Measurements from ENCODE around the gene PCDH9.
"Not testable (repeated sequence)": the region's sequence is repeated elsewhere in the genome, so short reads cannot be mapped to it uniquely, and the experiment has no call there.

PCDH9 gene

DNA sequence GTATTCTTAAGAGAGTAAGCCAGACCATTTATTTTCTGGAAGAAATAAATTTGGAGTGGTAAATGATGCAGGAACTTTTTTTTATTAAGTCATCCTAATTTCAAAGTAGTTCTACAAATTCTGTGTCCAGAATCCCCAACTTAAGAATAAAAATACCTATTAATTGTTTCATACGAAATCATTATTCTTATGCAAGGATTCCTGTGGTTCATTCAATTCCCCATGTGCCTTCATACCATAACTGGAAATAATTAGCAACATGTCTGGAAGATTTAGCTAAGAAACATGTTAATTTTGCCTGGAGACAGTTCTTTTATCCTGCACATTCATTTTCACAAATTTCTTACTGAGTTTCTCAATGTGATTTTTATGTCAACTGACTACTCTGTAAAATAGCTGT, 408.6 kb downstream of the PCDH9 start:
- no peak for DNase-seq

DNA sequence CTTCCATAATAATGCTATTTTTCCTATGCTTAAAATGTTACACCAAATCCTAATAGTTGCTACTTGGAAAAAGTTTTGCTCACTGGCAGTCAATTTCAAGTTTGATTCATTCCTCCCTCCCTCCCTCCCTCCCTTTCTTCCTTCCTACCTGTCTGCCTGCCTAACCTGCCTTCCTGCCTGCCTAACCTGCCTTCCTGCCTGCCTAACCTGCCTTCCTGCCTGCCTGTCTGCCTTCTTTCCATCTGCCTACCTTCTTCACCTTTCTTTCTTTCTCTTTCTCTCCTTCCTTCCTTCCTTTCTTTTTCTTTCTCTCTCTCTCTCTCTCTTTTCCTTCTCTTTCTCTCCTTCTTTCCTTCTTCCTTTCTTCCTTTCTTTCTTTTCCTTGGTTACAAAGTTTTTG, 418.7 kb downstream of the PCDH9 start:
- no peak for DNase-seq

DNA sequence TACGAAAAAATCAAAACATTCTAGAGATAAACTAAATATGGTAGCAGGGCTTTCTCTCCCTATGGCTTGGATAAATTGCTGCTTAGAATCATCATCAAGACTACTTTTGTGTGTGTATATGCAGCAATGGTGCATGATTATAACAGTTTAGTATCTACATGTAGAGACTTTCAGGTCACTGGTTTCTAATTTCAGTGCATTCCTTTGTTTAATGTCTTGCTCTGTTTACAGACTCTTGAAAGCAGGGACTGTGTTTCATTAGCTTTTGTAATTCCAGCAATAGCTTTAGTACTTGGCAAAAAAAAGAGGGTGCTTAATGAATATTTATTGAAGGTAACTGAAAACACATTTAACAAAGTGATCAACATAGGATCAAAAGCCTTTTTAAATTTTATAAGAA, 420.7 kb downstream of the PCDH9 start:
- DNase-seq: no peak

DNA sequence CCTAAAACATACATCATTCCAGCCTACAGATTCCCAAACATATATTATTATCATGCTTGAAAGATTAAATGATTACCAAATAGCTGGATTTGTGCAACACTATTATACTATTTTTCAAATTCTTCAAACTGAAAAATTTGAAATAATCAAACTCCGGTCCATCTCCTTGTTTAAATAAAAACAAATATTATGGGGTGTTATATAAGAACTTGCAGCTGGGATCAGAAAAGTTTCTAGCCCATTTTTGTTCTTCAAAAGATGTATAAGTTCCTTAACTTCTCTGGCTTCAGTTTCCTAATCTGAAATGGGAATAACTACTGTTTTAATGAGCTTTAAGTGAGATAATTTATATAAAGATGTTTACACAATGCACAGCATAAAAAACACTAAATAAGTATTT, 422.9 kb downstream of the PCDH9 start:
- no peak for DNase-seq

DNA sequence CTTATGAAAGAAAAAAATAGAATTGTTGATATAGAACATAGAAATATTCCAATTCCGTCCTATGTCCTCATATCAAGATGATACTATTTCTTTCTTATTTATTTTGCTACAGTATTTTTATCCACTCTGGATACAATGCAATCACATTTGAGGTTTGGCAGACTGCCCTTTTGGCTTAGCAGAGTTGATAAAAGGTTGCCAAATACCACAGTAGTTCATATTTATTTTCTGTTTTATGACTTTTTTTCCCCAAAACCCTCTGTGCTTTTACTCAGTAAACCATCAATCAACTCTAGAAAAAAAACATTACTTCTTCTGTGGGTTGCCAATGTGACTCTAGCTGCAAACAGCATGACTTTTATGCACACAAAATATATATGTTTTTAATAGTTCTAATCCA, 424.5 kb downstream of the PCDH9 start:
- peak; percentile 30 for DNase-seq

GRCh38 chr13:66803808-66804456, 426.2 kb downstream of the PCDH9 start:
- DNase-seq: peak; percentile 36

DNA sequence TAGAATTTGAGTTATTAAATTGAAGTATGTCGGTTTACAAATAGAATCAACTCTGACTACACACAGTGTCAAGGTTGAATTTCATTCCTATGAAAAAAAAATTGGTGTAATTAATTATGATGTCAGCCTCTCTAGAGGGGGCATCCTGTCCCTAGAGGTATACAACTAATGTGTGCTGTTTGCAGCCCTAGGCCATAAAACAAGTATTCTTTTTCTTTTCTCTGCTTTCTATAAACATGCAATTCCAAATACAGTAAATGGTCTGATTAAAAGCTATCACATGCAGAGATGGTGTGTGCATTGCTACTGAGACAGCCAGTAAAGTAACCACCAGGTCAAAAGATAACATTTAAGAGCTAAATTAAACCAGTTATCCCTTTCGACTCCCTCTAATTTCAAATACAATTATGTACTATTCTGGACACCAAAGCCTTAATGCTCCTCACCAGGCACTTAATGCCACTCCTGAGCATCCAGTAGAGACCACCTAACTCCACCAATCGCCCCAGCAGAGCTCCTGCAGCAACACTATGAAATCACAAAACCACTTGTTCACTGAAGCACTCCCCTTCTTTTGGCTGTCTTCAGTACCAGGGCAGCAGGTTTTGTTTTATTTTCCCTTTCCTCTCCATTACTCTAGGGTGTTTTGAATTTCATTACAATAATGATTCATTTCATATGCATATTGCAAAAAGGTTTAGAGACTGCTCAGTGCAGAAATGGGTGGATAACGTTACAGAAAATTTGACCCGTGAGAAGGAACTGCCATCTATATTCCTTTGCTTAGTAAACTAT, 426.9 kb downstream of the PCDH9 start:
- DNase-seq: no peak

GRCh38 chr13:66795636-66796035, 434.5 kb downstream of the PCDH9 start:
- DNase-seq: no peak

DNA sequence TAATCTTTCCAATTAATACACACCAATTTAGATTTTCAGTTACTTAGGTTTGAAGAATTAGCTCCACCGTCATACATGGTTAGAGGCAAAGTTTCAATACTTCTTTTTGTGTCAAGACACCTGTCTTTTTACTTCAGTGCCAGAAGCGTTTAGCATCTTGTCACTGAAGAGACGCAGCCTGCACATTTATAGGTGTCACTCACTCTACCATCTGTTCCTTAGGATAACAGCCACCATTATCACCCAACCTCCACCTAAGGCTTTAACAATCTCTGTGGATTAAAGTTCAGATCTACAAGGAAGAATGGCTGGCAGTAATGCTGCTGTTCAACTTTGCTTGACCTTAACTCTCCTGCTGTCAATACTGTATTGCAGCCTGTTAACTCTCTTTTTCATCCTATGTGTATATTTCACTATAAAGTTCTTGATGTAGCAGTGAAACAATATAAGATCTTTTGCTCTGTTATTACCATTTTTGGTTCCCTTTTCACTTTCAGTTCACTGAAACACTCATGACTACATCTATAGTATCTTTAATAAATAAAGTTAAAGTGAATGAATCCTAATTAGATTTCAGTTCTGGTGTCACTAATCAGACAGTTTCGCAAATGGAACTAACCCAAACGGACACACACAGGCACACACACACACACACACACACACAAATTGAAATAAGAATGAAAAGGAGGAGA, 435.6 kb downstream of the PCDH9 start:
- peak; percentile 25 for DNase-seq

DNA sequence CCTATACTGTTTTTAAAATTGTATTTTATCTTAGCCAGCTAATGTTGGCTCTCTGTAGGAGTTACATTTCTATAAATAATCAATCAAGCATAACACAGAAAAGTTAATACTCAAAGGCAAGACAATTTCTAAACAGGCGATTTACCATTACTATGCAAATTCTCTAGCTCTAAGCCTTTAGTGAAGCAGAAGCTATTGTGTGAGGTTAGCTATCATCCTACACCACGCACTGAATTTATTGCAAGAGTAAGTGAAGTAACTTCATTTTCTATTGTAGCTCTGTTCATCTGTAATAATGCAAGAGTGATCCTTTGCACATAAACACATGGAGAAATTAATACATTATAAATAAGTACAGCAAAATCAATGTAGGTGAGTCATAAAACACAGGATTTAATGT, 439.3 kb downstream of the PCDH9 start:
- DNase-seq: no peak

DNA sequence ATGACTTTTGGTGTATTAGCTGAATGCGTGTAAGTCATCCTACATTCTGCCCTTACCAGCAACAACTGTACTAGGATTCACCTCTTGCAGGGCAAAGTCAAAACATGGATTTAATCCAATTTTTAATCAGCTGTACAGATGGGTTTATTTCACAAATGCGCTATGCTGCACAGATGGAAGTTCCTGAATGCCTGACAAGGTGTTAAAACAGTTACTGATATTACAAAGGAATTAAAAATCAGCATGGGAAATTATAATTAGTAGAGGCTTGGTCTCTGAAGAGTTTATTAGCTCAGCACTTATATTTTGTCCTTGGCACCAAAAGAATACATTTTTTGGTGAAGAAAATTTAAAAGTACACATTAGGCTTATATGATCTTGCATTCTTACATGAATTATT, 448.9 kb downstream of the PCDH9 start:
- DNase-seq: peak; percentile 87

DNA sequence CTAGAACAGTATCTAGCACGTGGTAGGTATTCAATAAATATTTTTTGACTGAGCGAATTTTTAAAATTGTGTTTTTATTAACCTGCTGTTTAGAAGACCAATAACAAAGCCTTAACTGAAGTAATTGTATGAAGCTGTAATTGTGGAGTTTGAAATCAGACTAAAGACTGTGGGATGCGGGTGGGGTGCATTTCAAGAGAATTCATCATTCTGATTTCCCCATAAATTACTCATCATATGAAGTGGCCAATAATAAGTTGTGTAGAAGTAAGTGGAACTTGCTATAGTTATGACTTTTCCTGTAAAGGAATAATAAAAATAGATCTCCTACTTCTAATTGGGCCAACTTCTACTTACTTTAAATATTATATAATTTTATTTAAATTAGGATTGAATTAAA, 449.3 kb downstream of the PCDH9 start:
- no peak for DNase-seq

- DNase-seq: no peak
These were observed 451.7 kb downstream of the PCDH9 start for GRCh38 chr13:66778461-66778860.

GRCh38 chr13:66775196-66775595, 454.9 kb downstream of the PCDH9 start:
- DNase-seq: no peak

GRCh38 chr13:66774046-66774445, 456.1 kb downstream of the PCDH9 start:
- DNase-seq: no peak

GRCh38 chr13:66765559-66765958, 464.6 kb downstream of the PCDH9 start:
- DNase-seq: no peak

- DNase-seq: not testable (repeated sequence)
These were observed 469.5 kb downstream of the PCDH9 start for GRCh38 chr13:66760678-66761077.

GRCh38 chr13:66759919-66760318, 470.2 kb downstream of the PCDH9 start:
- no peak for DNase-seq

DNA sequence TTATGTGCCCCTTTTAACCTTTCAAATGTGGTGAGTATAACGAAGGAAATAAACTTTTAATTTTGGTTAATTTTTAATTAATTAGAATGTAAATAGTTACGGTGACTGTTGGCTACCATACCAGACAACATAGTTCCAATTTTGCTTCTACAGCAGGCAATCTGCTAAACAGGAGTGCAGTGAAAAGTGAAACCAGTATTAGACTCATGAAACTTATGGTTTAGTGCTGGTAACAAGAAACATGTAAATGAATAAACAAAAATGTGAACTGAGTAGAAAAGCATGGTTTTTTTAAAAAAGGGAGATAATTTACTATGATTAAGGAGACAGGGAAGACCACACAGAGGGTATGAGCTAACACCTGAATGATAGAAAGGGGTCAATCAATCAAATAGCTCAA, 478.4 kb downstream of the PCDH9 start:
- no peak for DNase-seq

DNA sequence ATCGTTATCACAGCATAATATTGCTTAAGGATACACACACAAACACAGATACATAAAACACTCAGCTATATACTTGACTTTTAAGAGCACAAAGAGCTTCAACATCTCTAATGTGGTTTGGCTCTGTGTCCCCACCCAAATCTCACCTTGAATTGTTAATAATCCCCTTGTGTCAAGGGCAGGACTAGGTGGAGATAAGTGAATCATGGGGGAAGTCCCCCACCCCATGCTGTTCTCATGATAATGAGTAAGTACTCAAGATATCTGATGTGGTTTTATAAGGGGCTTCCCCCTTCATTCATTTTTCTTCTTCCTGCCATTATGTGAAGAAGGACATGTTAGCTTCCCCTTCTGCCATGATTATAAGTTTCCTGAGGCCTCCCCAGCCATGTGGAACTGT, 481.4 kb downstream of the PCDH9 start:
- DNase-seq: no peak

GRCh38 chr13:66745307-66745706, 484.8 kb downstream of the PCDH9 start:
- peak; percentile 7 for DNase-seq

- no peak for DNase-seq
These were observed 506.6 kb downstream of the PCDH9 start for GRCh38 chr13:66723576-66723975.

- no peak for DNase-seq
These were observed 513.6 kb downstream of the PCDH9 start for GRCh38 chr13:66716538-66716937.

DNA sequence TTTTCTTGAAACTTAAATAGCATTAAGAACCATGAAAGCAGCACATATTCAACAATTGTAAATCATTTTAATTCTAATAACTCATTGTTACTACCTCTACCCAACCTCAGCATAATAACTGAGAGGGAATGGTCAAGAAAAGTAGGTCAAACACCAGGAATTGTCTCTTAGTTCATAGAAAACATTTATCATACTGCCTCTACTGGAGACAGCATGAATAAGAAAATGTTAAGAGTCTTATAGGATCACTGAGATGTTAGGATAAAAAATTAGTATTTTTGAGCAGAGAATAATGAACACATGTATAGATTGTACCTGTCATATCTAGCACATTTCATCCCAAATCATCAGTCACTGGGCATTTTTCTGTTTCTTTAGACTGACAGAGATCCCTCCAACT, 515.3 kb downstream of the PCDH9 start:
- DNase-seq: no peak
